MM.1S (cell line): Measurements from ENCODE around the gene UXS1.
"Not testable (repeated sequence)": the region's sequence is repeated elsewhere in the genome, so short reads cannot be mapped to it uniquely, and the experiment has no call there.

Source experiments
- EZH2 ChIP-seq: fragments of 300-600 bp; sonication (generic); optimal IDR thresholded peaks from 2 replicates; pipeline ENCODE3; 2017; ENCODE audit warnings: low read depth, mild to moderate bottlenecking, antibody characterized with exemption, low read length, mixed read lengths
- TF ChIP-seq, protein P1 (sequence below): fragments of 300-600 bp; sonication (generic); IDR thresholded peaks from 2 replicates; pipeline ENCODE4 v1.5.1; 2016; ENCODE audit warnings: antibody characterized with exemption, low read length, mixed read lengths

DNA sequence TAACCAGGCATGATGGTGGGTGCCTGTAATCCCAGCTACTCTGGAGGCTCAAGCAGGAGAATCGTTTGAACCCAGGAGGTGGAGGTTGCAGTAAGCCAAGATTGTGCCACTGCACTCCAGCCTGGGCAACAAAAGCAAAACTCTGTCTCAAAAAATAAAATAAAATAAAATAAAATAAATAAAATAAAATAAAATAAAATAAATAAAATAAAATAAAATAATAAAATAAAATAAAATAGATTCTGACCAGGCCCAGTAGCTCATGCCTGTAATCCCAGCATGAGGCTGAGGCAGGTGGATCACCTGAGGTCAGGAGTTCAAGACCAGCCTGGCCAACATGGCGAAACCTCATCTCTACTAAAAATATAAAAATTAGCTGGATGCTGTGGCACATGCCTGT, 45.4 kb upstream of the UXS1 start:
- TF ChIP-seq, protein P1, sequence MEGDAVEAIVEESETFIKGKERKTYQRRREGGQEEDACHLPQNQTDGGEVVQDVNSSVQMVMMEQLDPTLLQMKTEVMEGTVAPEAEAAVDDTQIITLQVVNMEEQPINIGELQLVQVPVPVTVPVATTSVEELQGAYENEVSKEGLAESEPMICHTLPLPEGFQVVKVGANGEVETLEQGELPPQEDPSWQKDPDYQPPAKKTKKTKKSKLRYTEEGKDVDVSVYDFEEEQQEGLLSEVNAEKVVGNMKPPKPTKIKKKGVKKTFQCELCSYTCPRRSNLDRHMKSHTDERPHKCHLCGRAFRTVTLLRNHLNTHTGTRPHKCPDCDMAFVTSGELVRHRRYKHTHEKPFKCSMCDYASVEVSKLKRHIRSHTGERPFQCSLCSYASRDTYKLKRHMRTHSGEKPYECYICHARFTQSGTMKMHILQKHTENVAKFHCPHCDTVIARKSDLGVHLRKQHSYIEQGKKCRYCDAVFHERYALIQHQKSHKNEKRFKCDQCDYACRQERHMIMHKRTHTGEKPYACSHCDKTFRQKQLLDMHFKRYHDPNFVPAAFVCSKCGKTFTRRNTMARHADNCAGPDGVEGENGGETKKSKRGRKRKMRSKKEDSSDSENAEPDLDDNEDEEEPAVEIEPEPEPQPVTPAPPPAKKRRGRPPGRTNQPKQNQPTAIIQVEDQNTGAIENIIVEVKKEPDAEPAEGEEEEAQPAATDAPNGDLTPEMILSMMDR = not testable (repeated sequence)
- not testable (repeated sequence) for TF ChIP-seq EZH2
